Liver (tissue), 9 donors: ENCODE data around the gene NEK11. TPM values are rescaled to one million over a fixed set of nuclear protein-coding genes. Genes with fewer than 3 reads are reported as not detected.

Experiments
- DNase-seq: peaks from one replicate; pipeline ENCODE4 v3.0.0-alpha.2; 2017; ENCODE audit warnings: low spot score
- H3K27ac ChIP-seq, 2 donors: one replicate each; pipeline ENCODE4 v1.7.0; 2013; ENCODE audit warnings: inconsistent platforms in 2 of 2, low read length in 2 of 2, control low read depth in 1 of 2, low read depth in 1 of 2, mild to moderate bottlenecking in 1 of 2
- H3K27me3 ChIP-seq, 4 donors: one replicate each; pipeline versions ENCODE4 v1.6.1 to v1.7.0; 2013; ENCODE audit warnings: low read length in 3 of 4, inconsistent platforms in 1 of 4, mild to moderate bottlenecking in 1 of 4, moderate library complexity in 1 of 4; ENCODE audit not compliant: control insufficient read depth in 4 of 4, insufficient read depth in 4 of 4
- H3K36me3 ChIP-seq, 4 donors: one replicate each; pipeline versions ENCODE4 v1.6.1 to v1.7.0; 2013; ENCODE audit warnings: low read length in 3 of 4, mild to moderate bottlenecking in 3 of 4, low read depth in 1 of 4, moderate library complexity in 1 of 4; ENCODE audit not compliant: control insufficient read depth in 4 of 4, insufficient read depth in 3 of 4
- H3K4me1 ChIP-seq, 4 donors: one replicate each; pipeline versions ENCODE4 v1.6.1 to v1.7.0; 2013; ENCODE audit warnings: low read length in 3 of 4, mild to moderate bottlenecking in 3 of 4, moderate library complexity in 1 of 4; ENCODE audit not compliant: control insufficient read depth in 4 of 4, insufficient read depth in 4 of 4
- H3K4me3 ChIP-seq, 3 donors: one replicate each; pipeline versions ENCODE4 v1.6.1 to v1.7.0; 2013; ENCODE audit warnings: low read length in 3 of 3, control low read depth in 1 of 3, low read depth in 1 of 3, mild to moderate bottlenecking in 1 of 3
- H3K9ac ChIP-seq, 2 donors: one replicate each; pipeline ENCODE4 v1.7.0; 2013; ENCODE audit warnings: low read length in 2 of 2, mild to moderate bottlenecking in 2 of 2, moderate library complexity in 2 of 2, control low read depth in 1 of 2, low read depth in 1 of 2
- H3K9me3 ChIP-seq, 4 donors: one replicate each; pipeline versions ENCODE4 v1.6.1 to v1.7.0; 2013; ENCODE audit warnings: low read length in 3 of 4; ENCODE audit not compliant: control insufficient read depth in 4 of 4
- EGR1 ChIP-seq, 2 donors: IDR thresholded peaks; 2 replicates each; pipeline ENCODE4 v1.6.1; 2016 to 2018; ENCODE audit warnings: antibody characterized with exemption in 2 of 2, low read depth in 2 of 2
- FOXA1 ChIP-seq: IDR thresholded peaks from 2 replicates; pipeline ENCODE4 v1.6.1; 2016; ENCODE audit warnings: antibody characterized with exemption
- FOXA2 ChIP-seq: IDR thresholded peaks from 2 replicates; pipeline ENCODE4 v1.6.1; 2016; ENCODE audit warnings: antibody characterized with exemption
- GABPA ChIP-seq, 2 donors: IDR thresholded peaks in 1 of 2; conservative IDR thresholded peaks in 1 of 2; 2 replicates each; pipeline ENCODE4 v1.6.1; 2016; ENCODE audit warnings: antibody characterized with exemption in 2 of 2, mild to moderate bottlenecking in 1 of 2, moderate library complexity in 1 of 2
- HNF4A ChIP-seq, 2 donors: conservative IDR thresholded peaks; 2 replicates each; pipeline ENCODE4 v1.6.1; 2016; ENCODE audit warnings: antibody characterized with exemption in 2 of 2, mild to moderate bottlenecking in 2 of 2
- HNF4G ChIP-seq: IDR thresholded peaks from 2 replicates; pipeline ENCODE4 v1.6.1; 2016; ENCODE audit warnings: antibody characterized with exemption
- NR2F2 ChIP-seq: IDR thresholded peaks from 2 replicates; pipeline ENCODE4 v1.6.1; 2016; ENCODE audit warnings: antibody characterized with exemption
- SP1 ChIP-seq: IDR thresholded peaks from 2 replicates; pipeline ENCODE4 v1.6.1; 2018; ENCODE audit warnings: antibody characterized with exemption, mild to moderate bottlenecking
- TAF1 ChIP-seq: conservative IDR thresholded peaks from 2 replicates; pipeline ENCODE4 v1.6.1; 2016; ENCODE audit warnings: antibody characterized with exemption, mild to moderate bottlenecking
- YY1 ChIP-seq: IDR thresholded peaks from 2 replicates; pipeline ENCODE4 v1.6.1; 2016; ENCODE audit warnings: antibody characterized with exemption, mild to moderate bottlenecking
- WGBS: extraction: QIAGEN DNeasy Blood & Tissue Kit; methylation state at CpG from one replicate; pipeline ENCODE4 v1.1.7; 2013; 5-methylcytosine and 5-hydroxymethylcytosine counted together
- polyA plus RNA-seq, 2 donors: library from polyadenylated mRNA; stranded (reverse) in 1 of 2; unstranded in 1 of 2; fragments of 200-250 nt in 1 of 2; fragments of >200 nt in 1 of 2; fragmentation: Nextera tagmentation in 1 of 2; extraction: Ambion mirVana in 1 of 2; gene quantifications; one replicate each; pipeline versions ENCODE4 v1.2.1 to v1.2.3, GENCODE V29; 2013 to 2015
- total RNA-seq, 2 donors: library from RNA; depleted of rRNA; stranded (reverse); fragments of >200 nt; gene quantifications; one replicate each; pipeline ENCODE4 v1.2.3, GENCODE V29; 2014
- TF ChIP-seq, protein P1 (sequence below): IDR thresholded peaks from 2 replicates; pipeline ENCODE4 v1.6.1; 2016; ENCODE audit warnings: antibody characterized with exemption, mild to moderate bottlenecking
- TF ChIP-seq, protein P2 (sequence below): IDR thresholded peaks from 2 replicates; pipeline ENCODE4 v1.6.1; 2016; ENCODE audit warnings: antibody characterized with exemption
- TF ChIP-seq, protein P3 (sequence below): IDR thresholded peaks from 2 replicates; pipeline ENCODE4 v1.6.1; 2016; ENCODE audit warnings: antibody characterized with exemption
- donor health status: healthy.
- donor health status: healthy.
- donor health status: healthy.
- donor health status: healthy.
- donor health status: healthy.

NEK11 gene
- total and polyA plus RNA-seq, 4 donors = 0.35 to 0.92 (median 0.69) TPM

DNA sequence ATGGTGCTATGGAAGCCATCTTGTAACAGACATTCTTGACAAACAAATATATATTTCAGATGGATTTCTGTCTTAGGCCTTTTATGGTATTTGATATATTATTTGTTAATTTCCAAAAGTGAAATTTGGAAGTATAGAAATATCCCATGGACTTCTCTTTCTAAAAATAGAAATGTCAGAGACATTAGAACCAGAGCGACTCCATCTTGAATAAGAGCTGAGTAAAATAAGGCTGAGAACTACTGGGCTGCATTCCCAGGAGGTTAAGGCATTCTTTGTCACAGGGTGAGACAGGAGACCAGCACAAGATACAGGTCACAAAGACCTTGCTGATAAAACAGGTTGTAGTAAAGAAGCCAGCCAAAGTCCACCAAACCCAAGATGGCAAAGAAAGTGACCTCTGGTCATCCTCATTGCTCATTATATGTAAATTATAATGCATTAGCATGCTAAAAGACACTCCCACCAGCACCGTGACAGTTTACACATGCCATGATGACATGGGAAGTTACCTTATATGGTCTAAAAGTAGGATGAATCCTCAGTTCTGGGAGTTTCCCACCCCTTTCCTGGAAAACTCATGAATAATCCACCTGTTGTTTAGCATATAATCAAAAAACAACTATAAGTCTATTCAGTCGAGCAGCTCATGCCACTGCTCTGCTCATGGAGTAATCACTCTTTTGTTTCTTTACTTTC is 146.0 kb downstream of the NEK11 start:
- DNase-seq = no peak
- H3K4me3 ChIP-seq = no peak overlapping the region
- no peak overlapping the region for H3K27ac ChIP-seq
- no peak overlapping the region for H3K9ac ChIP-seq
- no peaks in the 10 kb centered on the region for H3K36me3 ChIP-seq
- 88% methylated on average over 3 of the region's 3 CpGs for WGBS
- no peaks in the 10 kb centered on the region for H3K9me3 ChIP-seq
- no peaks in the 10 kb centered on the region for H3K27me3 ChIP-seq
- TF ChIP-seq, protein P1, sequence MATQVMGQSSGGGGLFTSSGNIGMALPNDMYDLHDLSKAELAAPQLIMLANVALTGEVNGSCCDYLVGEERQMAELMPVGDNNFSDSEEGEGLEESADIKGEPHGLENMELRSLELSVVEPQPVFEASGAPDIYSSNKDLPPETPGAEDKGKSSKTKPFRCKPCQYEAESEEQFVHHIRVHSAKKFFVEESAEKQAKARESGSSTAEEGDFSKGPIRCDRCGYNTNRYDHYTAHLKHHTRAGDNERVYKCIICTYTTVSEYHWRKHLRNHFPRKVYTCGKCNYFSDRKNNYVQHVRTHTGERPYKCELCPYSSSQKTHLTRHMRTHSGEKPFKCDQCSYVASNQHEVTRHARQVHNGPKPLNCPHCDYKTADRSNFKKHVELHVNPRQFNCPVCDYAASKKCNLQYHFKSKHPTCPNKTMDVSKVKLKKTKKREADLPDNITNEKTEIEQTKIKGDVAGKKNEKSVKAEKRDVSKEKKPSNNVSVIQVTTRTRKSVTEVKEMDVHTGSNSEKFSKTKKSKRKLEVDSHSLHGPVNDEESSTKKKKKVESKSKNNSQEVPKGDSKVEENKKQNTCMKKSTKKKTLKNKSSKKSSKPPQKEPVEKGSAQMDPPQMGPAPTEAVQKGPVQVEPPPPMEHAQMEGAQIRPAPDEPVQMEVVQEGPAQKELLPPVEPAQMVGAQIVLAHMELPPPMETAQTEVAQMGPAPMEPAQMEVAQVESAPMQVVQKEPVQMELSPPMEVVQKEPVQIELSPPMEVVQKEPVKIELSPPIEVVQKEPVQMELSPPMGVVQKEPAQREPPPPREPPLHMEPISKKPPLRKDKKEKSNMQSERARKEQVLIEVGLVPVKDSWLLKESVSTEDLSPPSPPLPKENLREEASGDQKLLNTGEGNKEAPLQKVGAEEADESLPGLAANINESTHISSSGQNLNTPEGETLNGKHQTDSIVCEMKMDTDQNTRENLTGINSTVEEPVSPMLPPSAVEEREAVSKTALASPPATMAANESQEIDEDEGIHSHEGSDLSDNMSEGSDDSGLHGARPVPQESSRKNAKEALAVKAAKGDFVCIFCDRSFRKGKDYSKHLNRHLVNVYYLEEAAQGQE = no peak
- TF ChIP-seq HNF4G (no peak), TAF1 (no peak), FOXA2 (no peak)
- H3K4me1 ChIP-seq = no peaks in the 10 kb centered on the region

DNA sequence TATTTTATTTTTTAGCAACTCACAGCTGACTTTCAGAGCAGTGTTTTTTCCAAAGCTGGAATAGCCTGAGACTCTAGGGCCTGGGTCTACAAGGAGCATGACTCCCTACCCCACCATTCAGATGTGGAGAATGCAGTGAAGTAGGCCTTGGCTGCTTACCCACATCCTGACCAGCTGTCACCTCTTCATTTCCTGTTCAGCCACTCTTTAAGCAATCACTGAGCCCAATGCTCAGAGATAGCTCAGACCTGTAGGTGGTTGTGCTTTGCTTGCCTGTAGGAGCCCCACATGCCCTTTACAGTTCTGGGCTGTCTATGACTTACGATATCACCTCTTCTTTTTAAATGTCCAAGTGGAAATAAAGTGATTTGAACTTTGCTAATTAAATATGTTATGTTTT is 148.1 kb downstream of the NEK11 start:
- Histone ChIP-seq H3K36me3 (no peaks in the 10 kb centered on the region), H3K27me3 (no peaks in the 10 kb centered on the region), H3K9ac (no peak overlapping the region), H3K4me1 (no peaks in the 10 kb centered on the region), H3K4me3 (no peak overlapping the region), H3K27ac (no peak overlapping the region), H3K9me3 (peaks cover 0 to 1% (median 0%) of the 10 kb centered on the region in 4 donors)
- TF ChIP-seq FOXA2 = no peak
- no peak for DNase-seq
- 82% methylated on average over 1 of the region's 1 CpG for WGBS

DNA sequence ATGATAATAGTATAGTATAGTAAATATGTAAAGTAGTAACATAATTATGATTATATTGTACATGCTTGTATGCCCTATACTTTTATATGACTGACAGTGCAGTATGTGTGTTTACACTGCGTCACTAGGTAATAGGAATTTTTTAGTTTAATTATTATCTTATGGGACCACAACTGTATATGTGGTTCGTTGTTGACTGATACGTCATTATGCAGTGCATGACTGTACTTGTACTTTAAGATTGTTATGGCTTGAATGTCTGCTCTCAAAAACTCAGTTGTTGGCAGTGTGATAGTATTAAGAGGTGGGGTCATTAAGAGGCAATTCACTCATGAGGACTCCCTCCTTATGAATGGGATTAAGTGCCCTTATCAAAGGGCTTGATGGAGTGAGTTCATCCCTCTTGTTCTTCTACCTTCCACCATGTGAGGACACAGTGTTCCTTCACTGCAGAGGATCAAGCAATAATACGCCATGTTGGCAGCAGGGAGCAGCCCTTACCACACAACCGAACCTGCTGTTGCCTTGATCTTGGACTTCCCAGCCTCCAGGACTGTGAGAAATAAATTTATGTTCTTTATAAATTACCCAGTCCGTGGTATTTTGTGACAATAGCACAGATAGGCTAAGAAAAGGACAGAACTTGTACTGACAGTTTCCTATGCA is 152.2 kb downstream of the NEK11 start:
- H3K9ac ChIP-seq = no peak overlapping the region
- H3K36me3 ChIP-seq = peaks cover 0 to 1% (median 0%) of the 10 kb centered on the region in 4 donors
- no peak for DNase-seq
- 89% methylated on average over 6 of the region's 6 CpGs for WGBS
- H3K4me3 ChIP-seq = no peak overlapping the region
- H3K9me3 ChIP-seq = peaks cover 0 to 3% (median 0%) of the 10 kb centered on the region in 4 donors
- H3K27ac ChIP-seq = no peak overlapping the region
- TF ChIP-seq, protein P2, sequence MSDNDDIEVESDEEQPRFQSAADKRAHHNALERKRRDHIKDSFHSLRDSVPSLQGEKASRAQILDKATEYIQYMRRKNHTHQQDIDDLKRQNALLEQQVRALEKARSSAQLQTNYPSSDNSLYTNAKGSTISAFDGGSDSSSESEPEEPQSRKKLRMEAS = no peak
- no peak for TF ChIP-seq EGR1 (IDR thresholded peaks at IDR 0.05; ENCODE audit: low read depth in 2 of 2)
- TF ChIP-seq FOXA1 = no peak
- TF ChIP-seq, protein P3, sequence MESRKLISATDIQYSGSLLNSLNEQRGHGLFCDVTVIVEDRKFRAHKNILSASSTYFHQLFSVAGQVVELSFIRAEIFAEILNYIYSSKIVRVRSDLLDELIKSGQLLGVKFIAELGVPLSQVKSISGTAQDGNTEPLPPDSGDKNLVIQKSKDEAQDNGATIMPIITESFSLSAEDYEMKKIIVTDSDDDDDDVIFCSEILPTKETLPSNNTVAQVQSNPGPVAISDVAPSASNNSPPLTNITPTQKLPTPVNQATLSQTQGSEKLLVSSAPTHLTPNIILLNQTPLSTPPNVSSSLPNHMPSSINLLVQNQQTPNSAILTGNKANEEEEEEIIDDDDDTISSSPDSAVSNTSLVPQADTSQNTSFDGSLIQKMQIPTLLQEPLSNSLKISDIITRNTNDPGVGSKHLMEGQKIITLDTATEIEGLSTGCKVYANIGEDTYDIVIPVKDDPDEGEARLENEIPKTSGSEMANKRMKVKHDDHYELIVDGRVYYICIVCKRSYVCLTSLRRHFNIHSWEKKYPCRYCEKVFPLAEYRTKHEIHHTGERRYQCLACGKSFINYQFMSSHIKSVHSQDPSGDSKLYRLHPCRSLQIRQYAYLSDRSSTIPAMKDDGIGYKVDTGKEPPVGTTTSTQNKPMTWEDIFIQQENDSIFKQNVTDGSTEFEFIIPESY = no peak
- TF ChIP-seq YY1 = no peak
- no peak for TF ChIP-seq HNF4G
- no peak for TF ChIP-seq HNF4A (conservative IDR thresholded peaks at IDR 0.05)
- TF ChIP-seq NR2F2 = no peak
- TF ChIP-seq TAF1 = no peak
- TF ChIP-seq GABPA (IDR thresholded peaks at IDR 0.05 in 1 of 2, conservative IDR thresholded peaks at IDR 0.05 in 1 of 2) = no peak
- TF ChIP-seq SP1 = no peak
- no peaks in the 10 kb centered on the region for H3K27me3 ChIP-seq
- H3K4me1 ChIP-seq = peaks cover 0 to 2% (median 0%) of the 10 kb centered on the region in 4 donors
